Measurements from ENCODE around the gene TBC1D2B. TPM values are rescaled to one million over a fixed set of nuclear protein-coding genes. Genes with fewer than 3 reads are reported as not detected.

The TBC1D2B gene
- total RNA-seq, 1 experiment from 2014 or later, result 17.6 TPM

DNA sequence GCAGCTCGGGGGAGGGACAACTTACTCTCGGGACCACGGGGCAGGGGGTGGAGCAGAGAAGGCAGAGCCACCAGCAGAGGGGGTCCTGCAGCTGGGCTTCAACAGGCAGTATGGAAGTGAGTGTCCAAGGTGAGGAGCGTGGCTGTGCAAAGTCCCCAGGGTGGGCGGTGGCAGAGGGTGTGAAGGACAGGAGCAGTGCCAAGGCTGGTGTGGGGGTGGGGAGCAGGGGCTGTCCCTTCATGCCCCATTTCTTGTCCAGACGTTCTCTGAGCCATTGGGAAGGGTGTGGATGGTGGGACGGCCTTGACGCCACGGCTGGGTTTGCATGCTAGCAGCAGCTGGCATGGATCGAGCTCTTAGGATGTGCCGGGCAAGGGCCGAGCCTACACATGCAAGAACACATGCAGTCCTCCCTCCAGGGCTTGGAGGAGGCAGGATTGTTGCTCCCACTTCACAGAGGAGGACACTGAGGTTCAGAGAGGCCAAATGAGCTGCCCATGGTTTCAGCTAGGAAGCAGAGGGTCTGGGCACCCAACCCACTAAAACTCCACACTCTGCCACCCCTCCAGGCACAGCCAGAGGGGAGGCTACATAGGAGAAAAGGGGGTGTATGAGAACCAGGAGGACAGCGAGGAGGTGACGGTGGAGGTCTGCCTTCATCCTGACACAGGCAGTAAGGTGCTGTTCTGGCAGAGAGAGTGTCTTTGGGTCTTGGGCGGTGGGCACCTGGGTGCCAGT is 93.6 kb downstream of the TBC1D2B start:
- Histone ChIP-seq H2BK120ac (ENCODE audit: low read depth, low read length, poor library complexity, severe bottlenecking) (no peak overlapping the region), H2BK20ac (ENCODE audit: low read depth, low read length, poor library complexity, severe bottlenecking) (no peak overlapping the region), H2AK5ac (ENCODE audit: insufficient read length, low read length) (no peak overlapping the region), H3K27me3 (ENCODE audit: insufficient read depth, low read length) (no peaks in the 10 kb centered on the region), H2BK5ac (ENCODE audit: insufficient read length, low read length) (no peak overlapping the region), H3K14ac (ENCODE audit: insufficient read depth, low read length) (0 out of 2 replicates have a peak overlapping the region, but pooled peaks have one; percentile 34), H3K4me2 (ENCODE audit: insufficient read depth, insufficient read length, low read length) (no peak overlapping the region), H3K9ac (ENCODE audit: extremely low read depth, insufficient read length, low read length) (no peak overlapping the region), H4K20me1 (ENCODE audit: control insufficient read depth, insufficient read depth, insufficient read length) (no peaks in the 10 kb centered on the region), H4K91ac (ENCODE audit: insufficient read length, low read depth, low read length) (no peak overlapping the region), H3K18ac (ENCODE audit: insufficient read length, low read depth, low read length) (no peak overlapping the region), H4K8ac (replicated peaks; ENCODE audit: insufficient read length, low read depth, low read length) (no peak overlapping the region), H2BK15ac (ENCODE audit: low read depth, low read length) (no peak overlapping the region), H3K9me3 (ENCODE audit: control insufficient read depth, low read depth, low read length) (no peaks in the 10 kb centered on the region), H3K4me1 (ENCODE audit: insufficient read depth, low read length) (no peaks in the 10 kb centered on the region; the same call in 1 of the 2 replicates), H3K79me1 (ENCODE audit: insufficient read depth, low read depth, low read length, poor library complexity, severe bottlenecking) (no peaks in the 10 kb centered on the region), H3K4ac (ENCODE audit: low read depth, low read length) (no peak overlapping the region), H4K5ac (ENCODE audit: insufficient read length, low read depth, low read length) (no peak overlapping the region), H2AFZ (ENCODE audit: low read length) (no peak overlapping the region), H3K23me2 (ENCODE audit: insufficient read length, low read depth, low read length, poor library complexity, severe bottlenecking) (no peaks in the 10 kb centered on the region), H3K23ac (ENCODE audit: insufficient read length, low read depth, low read length) (no peak overlapping the region), H3K27ac (ENCODE audit: insufficient read length, low read depth, low read length) (no peak overlapping the region), H3T11ph (ENCODE audit: low read length) (no peak overlapping the region), H2BK12ac (ENCODE audit: insufficient read length, low read depth, low read length) (no peak overlapping the region), H3K79me2 (ENCODE audit: insufficient read depth, low read length) (no peaks in the 10 kb centered on the region), H3K56ac (ENCODE audit: insufficient read length, low read depth, low read length) (no peak overlapping the region)
- Mint-ChIP-seq H3K27me3 (ENCODE audit: low read depth) (peaks cover 2% of the 10 kb centered on the region), H3K27ac (no peak overlapping the region; a peak in 1 of 7 replicates), H3K4me3 (peak overlapping the region in 1 of 2 experiments; percentile 49; a peak in 2 of 5 replicates), H3K36me3 (ENCODE audit: insufficient read depth in 1 of 3, low read depth in 3 of 3) (no peaks in the 10 kb centered on the region), H3K4me1 (peaks cover 8 to 19% of the 10 kb centered on the region in 2 experiments), H3K9me3 (no peaks in the 10 kb centered on the region; a peak in 1 of 5 replicates)
- no CpG with 5 or more reads among the region's 15 CpGs for whole genome bisulfite sequencing (ENCODE audit: extremely low coverage, insufficient read length, low lambda C conversion rate)
- TF ChIP-seq, protein P1, sequence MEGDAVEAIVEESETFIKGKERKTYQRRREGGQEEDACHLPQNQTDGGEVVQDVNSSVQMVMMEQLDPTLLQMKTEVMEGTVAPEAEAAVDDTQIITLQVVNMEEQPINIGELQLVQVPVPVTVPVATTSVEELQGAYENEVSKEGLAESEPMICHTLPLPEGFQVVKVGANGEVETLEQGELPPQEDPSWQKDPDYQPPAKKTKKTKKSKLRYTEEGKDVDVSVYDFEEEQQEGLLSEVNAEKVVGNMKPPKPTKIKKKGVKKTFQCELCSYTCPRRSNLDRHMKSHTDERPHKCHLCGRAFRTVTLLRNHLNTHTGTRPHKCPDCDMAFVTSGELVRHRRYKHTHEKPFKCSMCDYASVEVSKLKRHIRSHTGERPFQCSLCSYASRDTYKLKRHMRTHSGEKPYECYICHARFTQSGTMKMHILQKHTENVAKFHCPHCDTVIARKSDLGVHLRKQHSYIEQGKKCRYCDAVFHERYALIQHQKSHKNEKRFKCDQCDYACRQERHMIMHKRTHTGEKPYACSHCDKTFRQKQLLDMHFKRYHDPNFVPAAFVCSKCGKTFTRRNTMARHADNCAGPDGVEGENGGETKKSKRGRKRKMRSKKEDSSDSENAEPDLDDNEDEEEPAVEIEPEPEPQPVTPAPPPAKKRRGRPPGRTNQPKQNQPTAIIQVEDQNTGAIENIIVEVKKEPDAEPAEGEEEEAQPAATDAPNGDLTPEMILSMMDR (conservative IDR thresholded peaks at IDR 0.05), result peak; percentile 44; the same call in 2 of the 3 replicates
- peak; percentile 66 for DNase-seq

All from H9 (cell line).